GM12864 (cell line): ENCODE data around the gene ELL2.
A peak's percentile ranks its signal among the peaks of the same experiment; 100 is the strongest.

Source experiments
- DNase-seq: peaks from one replicate; pipeline ENCODE4 v3.0.0-alpha.2; 2011; ENCODE audit warnings: low read depth
- H3K4me3 ChIP-seq: 2 replicates; pipeline ENCODE4 v1.5.1; 2011; ENCODE audit warnings: mild to moderate bottlenecking, low read depth, low read length, control low read depth
- TF ChIP-seq, protein P1 (sequence below): IDR thresholded peaks from 2 replicates; pipeline ENCODE4 v1.5.1; 2011; ENCODE audit warnings: low read depth, mild to moderate bottlenecking, moderate library complexity, low read length, control low read depth, inconsistent platforms; ENCODE audit errors: missing control alignments

Gene ELL2

DNA sequence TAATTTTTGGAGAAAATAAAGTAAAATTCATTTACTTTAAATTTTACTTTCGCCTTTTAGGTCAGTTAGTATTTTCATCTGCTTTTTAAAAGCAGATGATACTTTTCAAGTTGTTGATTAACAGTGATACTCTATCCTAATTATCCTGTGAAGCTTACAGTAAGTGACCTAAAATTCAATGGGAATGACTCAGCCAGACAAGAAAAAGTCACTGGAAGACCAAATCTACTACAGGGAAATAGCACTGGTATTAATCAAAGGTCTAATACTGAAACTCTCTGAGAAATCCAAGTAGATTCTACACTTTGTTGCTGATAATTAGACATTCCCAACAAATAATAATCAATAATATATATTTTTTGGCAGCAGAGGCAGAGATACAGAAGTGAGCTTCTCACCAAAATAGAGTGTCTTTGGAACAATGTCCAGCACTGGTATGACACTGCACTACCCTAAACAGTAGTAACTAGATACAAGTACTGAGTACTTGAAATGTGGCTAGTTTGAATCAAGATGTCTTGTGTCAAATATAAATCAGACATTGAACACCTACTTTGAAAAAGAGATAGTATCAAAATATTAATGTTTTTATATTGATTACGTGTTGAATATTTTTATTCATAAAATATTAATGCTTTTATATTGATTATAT is 22.8 kb upstream of the ELL2 start:
- TF ChIP-seq, protein P1, sequence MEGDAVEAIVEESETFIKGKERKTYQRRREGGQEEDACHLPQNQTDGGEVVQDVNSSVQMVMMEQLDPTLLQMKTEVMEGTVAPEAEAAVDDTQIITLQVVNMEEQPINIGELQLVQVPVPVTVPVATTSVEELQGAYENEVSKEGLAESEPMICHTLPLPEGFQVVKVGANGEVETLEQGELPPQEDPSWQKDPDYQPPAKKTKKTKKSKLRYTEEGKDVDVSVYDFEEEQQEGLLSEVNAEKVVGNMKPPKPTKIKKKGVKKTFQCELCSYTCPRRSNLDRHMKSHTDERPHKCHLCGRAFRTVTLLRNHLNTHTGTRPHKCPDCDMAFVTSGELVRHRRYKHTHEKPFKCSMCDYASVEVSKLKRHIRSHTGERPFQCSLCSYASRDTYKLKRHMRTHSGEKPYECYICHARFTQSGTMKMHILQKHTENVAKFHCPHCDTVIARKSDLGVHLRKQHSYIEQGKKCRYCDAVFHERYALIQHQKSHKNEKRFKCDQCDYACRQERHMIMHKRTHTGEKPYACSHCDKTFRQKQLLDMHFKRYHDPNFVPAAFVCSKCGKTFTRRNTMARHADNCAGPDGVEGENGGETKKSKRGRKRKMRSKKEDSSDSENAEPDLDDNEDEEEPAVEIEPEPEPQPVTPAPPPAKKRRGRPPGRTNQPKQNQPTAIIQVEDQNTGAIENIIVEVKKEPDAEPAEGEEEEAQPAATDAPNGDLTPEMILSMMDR = no peak
- no peak for DNase-seq

DNA sequence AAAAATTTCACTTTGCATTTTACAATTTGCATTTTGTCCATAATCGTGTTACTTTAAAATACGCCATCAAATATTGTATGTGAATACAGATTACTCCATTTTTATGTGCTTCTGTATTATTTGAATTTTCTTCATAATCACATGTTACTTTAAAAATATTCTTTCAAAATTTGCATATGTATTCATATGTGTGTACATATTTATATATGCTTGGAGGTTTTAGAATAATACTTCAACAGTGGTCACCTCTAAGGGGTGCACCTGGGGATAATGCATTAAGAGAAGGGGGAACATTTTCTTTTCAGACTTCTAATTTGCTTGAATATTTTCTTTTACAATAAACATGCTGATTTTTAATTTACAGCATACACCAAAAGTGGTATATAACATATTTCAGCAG is 21.9 kb upstream of the ELL2 start:
- TF ChIP-seq, protein P1 = no peak
- no peak overlapping the region for H3K4me3 ChIP-seq
- DNase-seq = no peak

More for the DNA sequence above, 22.8 kb upstream of the ELL2 start:
- H3K4me3 ChIP-seq = no peak overlapping the region

GRCh38 chr5:95983080-95983479 is 21.4 kb upstream of the ELL2 start:
- TF ChIP-seq, protein P1 = no peak
- H3K4me3 ChIP-seq = no peak overlapping the region
- DNase-seq = no peak

GRCh38 chr5:95976606-95977005 is 15.0 kb upstream of the ELL2 start:
- TF ChIP-seq, protein P1 = no peak
- DNase-seq = no peak
- H3K4me3 ChIP-seq = no peak overlapping the region

DNA sequence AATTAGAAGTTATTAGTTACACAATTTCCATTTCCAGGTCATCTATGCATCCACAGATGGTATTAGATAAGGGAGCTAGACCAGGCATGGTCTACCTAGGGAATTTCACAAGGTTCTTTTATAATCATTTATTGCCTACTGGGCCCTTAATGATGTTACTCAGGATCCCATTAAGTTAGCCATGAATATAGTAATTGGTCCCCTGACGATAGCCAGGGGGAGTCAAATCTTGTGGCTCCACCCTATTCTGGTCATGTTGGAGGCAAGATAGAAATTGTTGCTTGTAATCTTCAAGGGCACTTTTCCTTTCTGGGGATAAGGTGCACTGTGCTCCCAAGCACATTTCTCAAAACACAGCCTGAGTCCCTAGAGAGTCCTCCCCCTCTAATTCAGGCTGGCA is 14.1 kb upstream of the ELL2 start:
- H3K4me3 ChIP-seq = no peak overlapping the region
- DNase-seq = no peak
- TF ChIP-seq, protein P1 = no peak

- TF ChIP-seq, protein P1 = no peak
- H3K4me3 ChIP-seq = no peak overlapping the region
- peak; percentile 67 for DNase-seq
Observed at GRCh38 chr5:95973793-95974325, 12.2 kb upstream of the ELL2 start.

DNA sequence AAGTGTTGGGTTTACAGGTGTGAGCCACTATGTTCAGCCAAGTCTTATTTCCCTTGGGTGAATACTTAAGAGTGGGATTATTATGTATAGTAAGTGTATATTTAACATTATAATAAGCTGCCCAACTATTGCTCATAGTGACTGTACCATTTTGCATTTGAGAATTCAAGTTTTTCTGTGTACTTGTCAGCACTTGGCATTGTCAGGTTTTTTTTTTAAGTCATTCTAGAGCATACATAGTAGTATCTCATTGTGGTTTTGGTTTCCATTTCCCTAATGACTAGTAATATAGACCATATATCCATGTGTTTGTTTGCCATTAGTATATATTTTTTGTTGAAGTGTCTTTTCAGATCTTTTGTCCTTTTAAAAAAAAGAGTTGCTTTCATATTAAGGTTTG is 10.5 kb upstream of the ELL2 start:
- no peak for DNase-seq
- H3K4me3 ChIP-seq = no peak overlapping the region
- TF ChIP-seq, protein P1 = no peak
